Cerebellar cortex (tissue), 1 donor: ENCODE measurements around the gene PAWR.
A peak's percentile ranks its signal among the peaks of the same experiment; 100 is the strongest.
"Not testable (repeated sequence)": the region's sequence is repeated elsewhere in the genome, so short reads cannot be mapped to it uniquely, and the experiment has no call there.

Experiments
- DNase-seq: peaks from one replicate; pipeline ENCODE4 v3.0.0-alpha.2; 2015; ENCODE audit warnings: low spot score

The PAWR gene

GRCh38 chr12:79548610-79548924 lies 142.2 kb downstream of the PAWR start:
- no peak for DNase-seq

GRCh38 chr12:79547735-79548609 lies 142.8 kb downstream of the PAWR start:
- peak; percentile 80 for DNase-seq

- DNase-seq = peak; percentile 86
Measured at GRCh38 chr12:79547044-79547734, 143.6 kb downstream of the PAWR start.

GRCh38 chr12:79546466-79547043 lies 144.2 kb downstream of the PAWR start:
- peak; percentile 53 for DNase-seq

GRCh38 chr12:79544439-79544838 lies 146.3 kb downstream of the PAWR start:
- DNase-seq = not testable (repeated sequence)

GRCh38 chr12:79537675-79538074 lies 153.1 kb downstream of the PAWR start:
- DNase-seq = no peak

- no peak for DNase-seq
Measured at GRCh38 chr12:79535751-79536150, 155.0 kb downstream of the PAWR start.
